ENCODE data around the gene IL17C.
"Not testable (repeated sequence)": the region's sequence is repeated elsewhere in the genome, so short reads cannot be mapped to it uniquely, and the experiment has no call there.

The IL17C gene

DNA sequence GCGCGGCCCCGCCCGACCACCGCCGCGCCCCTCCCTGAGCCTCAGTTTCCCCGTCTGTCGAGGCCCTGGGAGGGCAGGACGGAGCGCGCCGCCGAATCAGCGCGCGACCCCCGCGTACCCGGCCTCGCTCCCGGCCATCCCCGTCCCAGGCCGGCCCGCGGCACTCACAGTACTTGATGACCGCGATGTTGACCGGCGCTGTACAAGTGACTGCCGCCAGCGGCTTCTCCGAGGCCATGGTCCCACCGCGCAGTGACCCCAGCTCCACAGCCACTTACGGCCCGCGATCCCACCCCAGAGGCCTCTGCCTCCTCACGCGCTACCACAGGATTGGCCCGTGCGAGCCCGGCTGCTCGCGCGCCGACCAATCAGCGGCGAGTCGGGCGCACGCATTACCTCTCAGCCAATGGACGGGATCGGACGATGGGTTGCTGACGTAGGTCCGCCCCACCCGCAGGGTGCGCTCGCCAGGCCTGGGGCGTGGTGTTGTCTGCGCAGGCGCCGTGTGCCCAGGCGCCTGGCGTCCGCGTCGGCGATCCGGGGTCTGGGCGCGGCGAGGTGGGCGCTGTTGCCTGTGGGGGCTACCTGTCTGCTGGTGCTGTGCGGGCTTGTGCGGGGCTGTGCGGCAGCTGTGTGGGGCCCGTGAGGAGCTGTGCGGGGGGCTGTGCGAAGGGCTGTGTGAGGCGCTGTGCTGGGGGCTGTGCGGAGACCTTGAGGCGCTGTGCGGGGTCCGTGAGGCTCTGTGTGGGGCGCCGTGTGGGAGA, 24.7 kb downstream of the IL17C start, which contains the start of gene MVD:
MVD (minus strand) TSS at position 249 of the 764 bp plus-strand sequence; CDS start at position 238, 11 bp downstream.
- DNase-seq: peak; percentile 98

DNA sequence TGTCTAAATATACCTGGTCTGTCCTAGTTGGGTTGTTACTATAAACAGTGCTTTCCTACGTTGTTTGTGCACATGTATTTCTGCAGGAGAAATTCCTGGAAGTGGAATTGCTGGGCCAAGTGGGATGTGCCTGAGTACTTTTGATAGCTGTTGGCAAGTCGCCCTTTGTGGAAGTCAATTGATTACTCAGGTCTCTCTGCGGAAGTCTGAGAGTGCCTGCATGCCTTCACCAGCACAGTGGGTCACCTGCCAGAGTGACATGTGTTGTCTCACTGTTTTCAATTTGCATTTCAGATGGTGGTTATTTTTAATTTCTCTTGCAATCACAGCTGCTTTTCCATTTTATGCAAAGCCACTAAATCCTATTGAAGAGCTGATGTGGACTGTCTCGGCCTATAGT, 26.8 kb downstream of the IL17C start:
- DNase-seq: no peak

DNA sequence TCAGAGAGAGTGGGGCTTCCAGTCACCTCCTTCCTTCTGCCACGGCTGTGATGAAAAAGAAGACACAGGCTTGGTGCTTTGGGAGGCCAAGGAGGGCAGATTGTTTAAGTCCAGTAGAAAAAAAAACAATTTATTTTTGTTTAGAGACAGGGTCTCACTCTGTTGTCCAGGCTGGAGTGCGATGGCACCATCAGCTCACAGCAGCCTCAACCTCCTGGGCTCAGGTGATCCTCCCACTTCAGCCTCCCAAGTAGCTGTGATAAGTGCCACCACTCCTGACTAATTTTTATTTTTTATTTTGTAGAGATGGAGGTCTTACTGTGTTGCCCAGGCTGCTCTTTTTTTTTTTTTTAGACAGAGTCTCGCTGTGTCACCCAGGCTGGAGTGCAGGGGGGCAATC, 27.2 kb downstream of the IL17C start:
- DNase-seq: no peak

DNA sequence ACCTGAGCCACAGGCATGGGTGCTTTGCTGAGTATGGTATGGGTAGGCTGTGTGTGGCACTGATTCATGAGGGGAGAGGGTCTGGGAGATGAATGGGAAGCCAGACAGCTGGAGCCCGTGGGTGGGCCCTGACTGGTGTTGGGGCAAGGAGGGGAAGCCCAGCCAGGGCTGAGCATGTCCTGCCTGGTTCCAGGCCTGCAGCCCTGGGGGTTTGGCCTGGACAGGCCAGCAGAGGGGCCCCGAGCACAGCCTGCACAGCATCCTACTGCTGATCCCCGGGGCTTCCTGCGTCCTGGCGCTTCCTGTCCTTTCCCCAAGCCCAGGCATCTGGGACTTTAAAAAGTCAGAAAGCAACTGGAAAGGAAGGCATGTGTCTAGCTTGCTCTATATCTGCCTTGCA, 29.1 kb downstream of the IL17C start:
- DNase-seq: no peak

DNA sequence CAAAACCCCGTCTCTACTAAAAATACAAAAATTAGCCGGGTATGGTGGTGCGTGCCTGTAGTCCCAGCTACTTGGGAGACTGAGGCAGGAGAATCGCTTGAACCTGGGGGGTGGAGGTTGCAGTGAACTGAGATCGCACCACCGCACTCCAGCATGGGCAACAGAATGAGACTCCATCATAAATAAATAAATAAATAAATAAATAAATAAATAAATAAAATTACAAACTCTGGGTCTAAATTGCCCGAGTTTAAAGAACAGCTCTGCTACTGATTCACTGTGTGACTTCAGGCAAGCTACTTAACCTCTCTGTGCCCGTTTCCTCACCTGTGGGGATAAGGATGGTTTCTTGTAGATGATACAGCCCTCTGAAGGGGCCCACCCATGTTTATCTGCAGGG, 31.1 kb downstream of the IL17C start:
- DNase-seq: not testable (repeated sequence)

DNA sequence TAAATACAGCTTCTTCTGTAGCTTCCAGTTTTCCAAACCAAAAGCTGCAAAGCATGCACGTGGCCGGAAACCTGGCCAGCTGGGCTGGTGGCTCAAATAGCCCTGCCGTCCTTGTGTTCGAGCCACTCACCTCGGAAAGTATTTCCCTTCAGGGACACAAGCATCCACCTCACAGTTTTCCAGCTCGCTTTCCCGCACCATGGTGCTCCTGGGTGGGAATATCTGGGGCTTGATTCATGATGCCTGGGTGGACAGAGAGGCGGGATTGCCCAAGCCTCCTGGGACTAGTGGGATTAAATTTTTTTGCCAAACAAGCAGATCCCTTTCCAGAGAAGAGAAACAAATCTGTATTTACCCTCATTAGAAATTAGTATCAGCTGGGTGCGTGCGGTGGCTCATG, 31.6 kb downstream of the IL17C start:
- no peak for DNase-seq

DNA sequence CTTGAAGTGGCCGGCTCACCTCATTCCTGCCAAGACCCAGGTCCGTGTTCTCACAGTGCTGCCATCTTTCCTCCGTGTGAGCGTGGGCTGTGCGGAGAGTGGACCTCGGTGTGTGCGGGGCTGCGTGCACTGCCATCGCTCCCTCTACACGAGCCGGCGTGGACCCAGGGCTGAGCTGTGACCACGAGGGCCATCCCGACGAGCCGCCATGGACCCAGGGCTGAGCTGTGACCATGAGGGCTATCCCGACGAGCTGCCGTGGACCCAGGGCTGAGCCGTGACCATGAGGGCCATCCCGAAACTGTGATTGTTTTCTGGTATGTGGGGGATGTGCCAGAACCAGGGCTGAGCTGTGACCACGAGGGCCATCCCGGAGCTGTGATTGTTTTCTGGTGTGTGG, 33.4 kb downstream of the IL17C start:
- DNase-seq: no peak

DNA sequence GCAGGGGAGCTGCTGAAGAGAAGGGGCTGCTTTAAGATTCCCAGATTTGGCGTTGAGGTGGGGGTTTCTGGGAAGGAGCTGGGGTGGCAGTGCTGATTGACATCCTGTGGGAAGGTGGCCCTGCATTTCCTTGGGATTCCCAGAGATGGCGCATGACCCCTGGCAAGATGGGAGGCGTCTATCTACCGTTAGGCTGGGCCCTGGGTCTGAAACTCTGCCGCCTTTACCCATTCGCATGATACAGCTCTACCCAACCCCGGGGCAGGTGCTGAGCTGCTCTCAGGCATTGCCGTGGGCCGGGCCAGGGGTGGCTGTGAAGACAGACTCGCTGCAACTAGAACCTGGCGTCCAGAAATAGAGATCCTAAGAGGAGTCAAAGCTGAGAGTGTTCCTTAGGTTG, 34.4 kb downstream of the IL17C start:
- peak; percentile 11 for DNase-seq

DNA sequence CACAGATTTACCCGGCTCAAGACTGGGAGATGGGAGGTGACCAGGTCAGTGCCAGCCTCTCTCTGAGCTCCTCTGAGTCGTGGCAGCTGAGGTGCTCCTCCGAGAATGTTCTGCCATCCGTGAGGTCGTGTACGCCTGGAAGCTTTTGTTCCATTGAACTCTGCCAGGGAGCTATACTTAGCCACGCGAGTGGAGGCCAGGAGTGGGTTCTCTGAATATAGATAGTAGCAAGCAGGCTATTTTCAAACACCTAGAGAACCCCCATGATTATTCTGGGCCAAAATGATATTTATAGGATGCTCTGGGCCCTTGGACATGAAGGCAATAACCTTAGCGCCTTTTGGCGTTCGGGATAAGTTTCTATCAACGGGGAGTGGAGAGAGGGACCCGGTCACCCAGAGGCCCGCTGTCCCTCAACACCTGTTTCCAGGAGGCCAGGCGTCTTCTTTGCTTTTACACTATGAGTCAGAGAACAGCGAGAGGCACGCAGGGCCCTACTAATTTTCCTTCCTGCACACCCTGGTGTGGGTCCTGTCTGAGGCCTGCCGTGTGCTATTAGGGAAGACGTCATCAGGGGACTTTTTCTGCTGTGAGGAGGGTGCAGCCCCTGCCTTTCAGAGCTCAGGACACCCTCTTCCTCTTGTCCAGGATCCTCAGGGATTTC, 35.5 kb downstream of the IL17C start:
- no peak for DNase-seq

DNA sequence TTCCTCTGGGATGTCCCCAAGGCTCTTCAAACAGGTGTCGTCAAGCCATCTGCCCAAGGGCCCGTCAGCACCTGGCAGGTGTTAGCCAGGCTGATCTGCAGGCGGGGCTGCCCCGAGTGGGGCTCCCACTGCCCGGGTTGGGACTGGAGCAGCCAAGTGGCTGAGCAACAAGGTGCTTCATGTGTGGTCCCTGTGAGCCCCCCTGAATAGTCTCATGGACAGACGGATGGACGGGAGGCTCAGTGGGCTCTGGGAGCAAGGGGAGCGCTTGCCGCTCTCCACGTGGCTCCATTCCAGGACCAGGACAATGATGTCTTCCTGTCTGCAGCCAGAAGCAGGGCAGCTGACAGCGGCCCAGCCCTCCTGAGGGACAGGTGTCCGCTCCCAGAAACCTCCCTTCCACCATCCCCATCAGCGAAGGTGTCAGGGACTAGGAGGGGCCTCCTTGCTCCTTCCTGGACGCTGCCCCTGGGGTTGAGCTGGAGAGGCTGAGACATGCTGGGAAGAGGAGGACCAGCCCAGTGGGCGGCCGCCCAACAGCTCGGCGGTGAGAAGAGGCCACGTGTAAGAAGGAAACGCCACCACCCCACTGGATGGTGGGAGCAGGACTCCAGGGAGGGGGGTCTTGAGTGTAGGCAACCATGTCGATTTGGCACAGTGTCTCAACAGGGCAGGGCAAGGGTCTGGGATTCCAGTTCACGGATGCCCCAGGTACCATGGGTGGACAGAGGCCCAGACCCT, 38.3 kb downstream of the IL17C start:
- DNase-seq: no peak

DNA sequence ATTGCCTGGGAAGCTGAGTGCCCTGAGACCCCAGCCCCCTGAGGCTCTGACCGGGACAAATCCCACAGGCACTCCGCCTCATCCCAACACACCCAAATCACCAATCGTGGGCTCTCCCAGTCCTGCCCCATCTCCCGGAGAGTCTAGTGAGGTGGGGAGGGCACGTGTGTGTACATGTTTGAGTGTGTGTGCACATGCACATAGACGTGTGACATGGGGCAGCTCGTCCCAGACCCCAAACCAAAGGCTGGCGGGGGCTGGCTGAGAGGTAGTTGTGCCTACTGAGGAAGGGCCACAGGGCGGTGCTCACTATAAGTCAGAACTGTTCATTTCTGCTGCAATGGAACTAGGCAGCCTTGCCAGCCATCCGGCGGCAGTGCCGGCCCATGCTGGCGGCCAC, 39.3 kb downstream of the IL17C start:
- DNase-seq: no peak

DNA sequence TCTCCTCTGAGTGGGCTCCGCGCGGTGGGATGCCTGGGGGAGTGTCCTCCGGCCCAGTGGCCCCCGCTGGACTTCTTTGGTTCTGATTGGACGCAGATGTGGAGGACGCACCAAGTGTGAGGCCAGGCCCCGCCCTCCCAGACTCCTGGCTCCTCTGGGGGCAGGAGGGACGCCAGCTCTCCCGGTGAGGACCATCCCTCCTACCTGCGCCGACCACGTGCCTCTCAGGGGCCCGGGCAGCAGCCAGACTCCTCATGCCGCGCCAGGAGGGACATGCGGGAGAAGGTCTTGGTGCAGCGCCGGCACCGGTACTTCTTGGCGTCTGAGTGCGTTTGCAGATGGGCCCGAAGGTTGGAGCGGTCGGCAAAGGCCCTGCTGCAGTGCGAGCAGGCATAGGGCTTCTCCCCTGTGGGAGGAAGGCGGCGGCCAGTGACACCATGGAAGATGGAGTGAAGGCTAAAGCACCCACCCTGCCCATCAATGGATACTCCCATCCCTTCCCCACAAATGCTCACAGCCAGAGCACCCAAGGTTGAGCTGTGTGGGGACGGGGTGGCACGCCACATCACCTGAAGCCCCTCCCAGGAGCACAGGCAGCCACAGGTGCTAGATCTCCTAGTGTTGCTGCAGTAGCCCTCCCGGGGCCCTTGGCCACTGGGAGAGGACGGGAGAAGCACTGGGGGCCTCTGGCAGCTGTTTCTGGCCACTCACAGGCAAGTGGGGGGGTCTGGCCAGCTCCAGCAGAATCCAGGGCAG, 40.0 kb downstream of the IL17C start:
- no peak for DNase-seq

DNA sequence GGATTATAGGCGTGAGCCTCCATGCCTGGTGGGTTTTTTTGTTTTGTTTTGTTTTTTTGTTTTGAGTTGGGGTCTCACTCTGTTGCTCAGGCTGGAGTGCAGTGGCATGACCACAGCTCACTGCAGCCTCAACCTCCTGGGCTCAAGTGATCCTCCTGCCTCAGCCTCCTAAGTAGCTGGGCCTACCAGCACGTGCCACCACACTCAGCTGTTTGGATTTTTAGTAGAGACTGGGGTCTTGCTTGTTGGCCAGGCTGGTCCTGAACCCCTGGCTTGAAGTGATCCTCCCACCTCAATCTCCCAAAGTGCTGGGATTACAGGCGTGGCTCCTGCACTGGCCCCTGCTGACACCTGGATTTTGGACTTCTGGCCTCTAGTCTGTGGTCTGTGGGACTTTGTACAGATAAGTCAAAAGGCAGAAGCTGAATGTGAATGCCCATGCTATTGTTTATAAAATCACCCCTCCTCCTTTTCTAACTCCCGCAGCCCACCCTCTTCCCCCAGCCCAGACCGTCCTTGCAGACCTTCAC, 42.2 kb downstream of the IL17C start:
- no peak for DNase-seq

DNA sequence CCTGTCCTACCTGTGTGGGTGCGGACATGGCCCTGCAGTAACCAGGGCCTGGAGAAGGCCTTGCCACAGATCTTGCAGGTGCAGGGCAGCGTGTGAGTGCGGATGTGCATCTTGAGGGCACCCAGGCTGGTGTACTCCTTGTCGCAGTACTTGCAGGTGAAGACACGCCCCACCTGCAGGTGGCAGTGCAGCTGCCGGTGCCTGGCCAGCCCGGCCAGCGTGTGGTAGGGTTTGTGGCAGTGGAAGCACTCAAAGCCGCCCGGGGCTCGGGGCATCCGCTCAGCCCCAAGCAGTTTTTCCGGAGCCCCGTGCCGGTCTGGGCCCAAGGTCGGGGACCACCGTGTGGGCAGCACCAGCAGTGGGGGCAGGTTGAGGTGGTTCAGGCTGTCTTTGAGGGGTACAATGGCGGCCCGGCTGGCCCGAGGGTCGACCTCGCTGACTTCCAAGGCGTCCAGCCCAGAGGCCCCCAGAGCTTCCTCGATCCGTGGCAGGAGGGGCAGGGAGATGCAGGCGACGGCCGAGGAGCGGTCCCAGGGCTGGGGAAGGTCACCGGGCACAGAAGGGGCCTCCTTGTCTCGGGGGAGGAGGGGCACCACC, 42.8 kb downstream of the IL17C start:
- DNase-seq: peak; percentile 21

DNA sequence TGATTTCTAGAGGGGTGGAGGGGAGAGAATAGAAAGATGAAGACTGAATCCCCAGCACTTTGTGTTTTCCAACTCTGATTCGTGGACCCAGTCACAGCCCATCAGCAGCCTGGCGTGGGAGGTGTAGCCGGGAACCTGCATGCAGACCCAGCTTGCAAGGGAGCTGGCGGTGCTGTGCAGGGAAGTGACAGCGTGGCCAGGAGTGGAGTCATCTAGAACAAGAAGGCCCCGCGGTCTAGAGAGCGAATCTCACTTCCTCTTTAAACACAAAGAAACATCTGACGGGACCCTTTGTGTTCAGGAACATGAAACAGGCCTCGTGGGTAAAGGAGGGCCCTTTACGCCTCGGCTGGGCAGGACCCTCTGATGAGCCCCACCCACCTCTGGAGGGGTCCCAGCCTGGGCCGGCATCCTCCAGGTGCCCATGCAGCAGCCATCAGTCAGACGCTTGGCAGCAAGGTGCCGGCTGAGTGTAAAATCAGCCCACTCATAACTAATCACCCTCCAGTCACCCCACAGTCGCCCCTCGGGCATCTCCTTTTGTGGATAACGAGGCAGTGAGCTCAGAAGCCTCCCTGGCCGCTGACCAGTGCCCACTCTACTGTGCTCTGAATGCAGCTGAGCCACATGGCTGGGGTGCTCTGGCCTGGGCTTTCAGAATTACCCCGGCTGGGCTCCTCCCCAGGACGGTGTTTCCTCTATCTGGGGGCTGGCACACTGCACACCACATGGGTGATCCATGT, 43.5 kb downstream of the IL17C start:
- DNase-seq: peak; percentile 39

DNA sequence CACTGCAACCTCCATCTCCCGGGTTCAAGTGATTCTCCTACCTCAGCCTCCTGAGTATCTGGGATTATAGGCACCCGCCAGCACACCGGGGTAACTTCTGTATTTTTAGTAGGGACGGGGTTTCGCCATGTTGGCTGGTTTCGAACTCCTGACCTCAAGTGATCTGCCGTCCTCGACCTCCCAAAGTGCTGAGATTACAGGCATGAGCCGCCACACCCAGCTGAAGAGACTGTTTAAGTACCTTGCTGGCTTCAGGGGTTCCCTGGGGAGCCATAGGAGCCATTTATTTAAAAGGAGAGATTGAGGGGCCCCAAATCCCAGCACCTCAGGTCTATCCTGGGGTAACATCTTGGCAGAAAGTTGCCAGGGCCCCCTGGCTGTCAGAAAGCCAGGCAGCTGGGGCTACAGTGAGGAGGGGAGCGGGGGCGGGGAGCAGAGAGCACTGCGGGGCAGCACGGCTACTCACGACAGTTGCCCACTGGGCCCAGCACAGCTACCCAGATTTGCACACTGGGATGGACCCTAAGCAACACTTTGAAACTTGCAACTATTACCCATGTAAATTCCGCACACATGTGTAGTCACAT, 46.3 kb downstream of the IL17C start:
- DNase-seq: no peak

DNA sequence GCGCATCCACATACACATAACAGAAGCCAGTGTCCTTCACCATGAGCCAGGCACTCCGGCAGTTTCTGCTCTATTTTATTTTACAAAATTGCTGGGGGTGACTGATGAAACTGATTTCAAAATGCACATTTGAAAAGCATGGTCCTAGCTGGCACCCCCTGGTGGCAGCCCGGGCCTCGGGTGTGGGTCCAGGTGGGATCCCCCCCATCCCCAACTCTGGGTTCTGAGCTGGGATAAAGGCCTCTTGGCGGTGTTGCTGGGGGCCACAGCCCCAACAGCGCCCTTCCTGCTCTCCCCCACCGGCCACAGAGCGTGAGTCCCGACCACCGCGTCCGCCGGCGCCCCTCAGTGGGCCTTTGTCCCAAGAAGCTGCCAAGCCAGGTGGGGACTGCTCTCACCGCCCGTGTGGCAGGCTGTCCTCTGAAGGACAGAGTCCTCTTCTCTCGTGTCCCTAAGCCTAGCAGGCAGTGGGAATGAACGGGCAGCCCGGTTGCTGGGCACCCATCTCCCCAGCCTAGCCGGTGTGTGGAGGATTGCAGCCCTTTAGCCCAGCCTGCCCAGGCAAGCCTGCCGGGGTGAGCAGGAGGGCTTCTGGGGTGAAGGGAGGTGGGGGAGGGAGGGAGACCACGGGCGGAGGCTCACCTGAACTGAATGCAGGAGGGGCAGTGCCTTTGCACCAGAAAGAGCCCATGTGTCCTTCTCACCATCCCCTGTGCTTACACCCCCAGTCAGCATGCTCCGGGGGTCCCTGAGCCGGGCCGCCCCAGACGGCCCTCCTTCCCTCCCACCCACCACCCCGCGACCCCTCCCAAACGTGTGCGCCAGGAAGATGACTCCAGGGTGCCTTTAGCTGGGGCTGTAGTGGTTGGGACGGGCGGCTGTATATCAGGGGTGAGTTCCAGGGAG, 47.0 kb downstream of the IL17C start:
- DNase-seq: peak; percentile 22

DNA sequence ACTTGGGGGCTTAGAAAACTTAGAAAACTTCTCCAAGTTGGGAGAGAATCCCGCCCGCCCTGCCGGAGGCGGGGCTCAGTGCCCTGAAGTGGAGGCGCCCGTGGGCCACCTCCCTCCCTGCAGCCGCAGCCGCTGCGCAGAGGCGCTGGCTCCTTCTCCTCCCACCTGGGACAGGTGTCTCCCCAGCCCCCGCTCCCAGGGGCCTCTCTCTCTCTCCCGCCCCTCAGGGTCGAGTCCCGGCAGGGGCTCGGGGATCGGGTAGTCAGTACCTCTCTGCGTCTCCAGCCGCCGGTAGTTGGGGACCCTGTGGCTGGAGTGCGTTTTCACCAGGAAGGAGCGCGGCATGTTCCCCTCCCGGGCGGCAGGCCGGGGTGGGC, 47.7 kb downstream of the IL17C start:
- DNase-seq: no peak

DNA sequence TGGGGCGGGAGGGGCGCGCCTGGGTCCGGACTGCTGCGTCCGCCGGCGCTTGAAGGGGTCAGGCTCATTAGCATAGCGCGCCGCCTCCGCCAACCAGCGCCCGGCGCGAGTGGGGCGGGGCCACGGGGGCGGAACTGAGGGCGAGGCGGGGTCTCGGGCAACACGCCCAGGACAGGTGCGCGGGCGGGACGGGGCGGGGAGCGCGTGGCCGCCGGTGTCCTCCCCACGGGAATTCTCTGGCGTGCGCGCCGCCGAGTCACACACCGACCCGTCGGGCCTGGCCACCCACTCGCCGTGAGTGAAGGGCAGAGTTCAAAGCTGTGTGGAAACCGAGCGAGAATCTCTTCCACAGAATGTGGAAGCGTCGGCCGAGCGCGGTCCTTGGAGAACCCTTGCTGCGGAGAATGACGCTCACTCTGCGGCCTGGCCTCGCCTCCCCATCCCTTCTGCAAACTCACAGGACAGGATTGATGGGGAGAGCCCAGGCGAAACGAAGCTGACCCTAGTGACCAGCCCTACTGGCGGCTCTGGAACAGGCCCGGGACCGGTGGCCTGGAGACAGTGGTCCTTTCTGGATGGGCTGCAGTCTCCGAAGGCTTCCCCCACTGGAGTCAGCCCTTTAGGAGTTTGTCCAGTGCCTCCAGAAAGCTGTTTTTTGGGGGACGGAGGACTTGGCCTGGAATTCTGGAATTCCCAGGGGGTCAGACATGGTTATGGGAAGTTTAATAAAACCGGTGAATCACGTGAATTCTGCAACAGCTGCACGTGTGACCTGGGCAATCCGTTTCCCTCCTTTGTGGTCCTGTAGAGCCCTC, 48.3 kb downstream of the IL17C start, which contains the start of gene SNAI3:
SNAI3 (minus strand) TSS at position 69 of the 815 bp plus-strand sequence. CDS start 101 bp downstream, outside the sequence.
- peak; percentile 86 for DNase-seq
